ENCODE measurements around the gene FAM118B. TPM values are rescaled to one million over a fixed set of nuclear protein-coding genes. Genes with fewer than 3 reads are reported as not detected.

The FAM118B gene
- total RNA-seq (2022; extraction: Qiagen RNA extraction; ENCODE audit: low read depth), result 14.9 to 16.5 TPM (median 15.5 TPM) in 5 replicates

GRCh38 chr11:126211236-126212088, at the start of gene FAM118B, which contains the start of gene RPUSD4:
TSS of gene FAM118B (plus strand) at chr11:126211782. CDS start at chr11:126235002, 23,220 bp downstream.
TSS of gene RPUSD4 (minus strand) at chr11:126211650. CDS start at chr11:126211638, 12 bp downstream.

GRCh38 chr11:126268708-126269579, 57.4 kb downstream of the FAM118B start, which contains the start of the genes FOXRED1 and SRPRA:
TSS of gene FOXRED1 (plus strand) at chr11:126269154. CDS start at chr11:126269207, 53 bp downstream.
TSS of gene SRPRA (minus strand) at chr11:126268895. CDS start at chr11:126268804, 91 bp downstream.

GRCh38 chr11:126282736-126283591, 71.4 kb downstream of the FAM118B start, which contains the start of gene TIRAP:
TSS of gene TIRAP (plus strand) at chr11:126283093. CDS start at chr11:126290895, 7,802 bp downstream.

GRCh38 chr11:126303623-126304456, 92.3 kb downstream of the FAM118B start, which contains the start of gene DCPS:
TSS of gene DCPS (plus strand) at chr11:126304060. CDS start at chr11:126304081, 21 bp downstream.

Other genes with a start within 250 kb of the FAM118B start
- 2.0 to 3.7 TPM (median 2.8 TPM) in 5 replicates for gene CDON, start 148.9 kb upstream of the FAM118B start, total RNA-seq (2022; extraction: Qiagen RNA extraction; ENCODE audit: low read depth)
- gene RPUSD4, start 132 bp upstream of the FAM118B start, total RNA-seq (2022; extraction: Qiagen RNA extraction; ENCODE audit: low read depth), result 18.0 to 19.3 TPM (median 18.9 TPM) in 5 replicates
- 60.5 to 65.4 TPM (median 64.0 TPM) in 5 replicates for gene SRPRA, start 57.1 kb downstream of the FAM118B start, total RNA-seq (2022; extraction: Qiagen RNA extraction; ENCODE audit: low read depth)
- 21.9 to 25.0 TPM (median 23.2 TPM) in 5 replicates for gene FOXRED1, start 57.4 kb downstream of the FAM118B start, total RNA-seq (2022; extraction: Qiagen RNA extraction; ENCODE audit: low read depth)
- gene TIRAP, start 71.3 kb downstream of the FAM118B start, total RNA-seq (2022; extraction: Qiagen RNA extraction; ENCODE audit: low read depth), result 5.7 to 7.3 TPM (median 6.7 TPM) in 5 replicates
- 18.4 to 20.6 TPM (median 19.3 TPM) in 5 replicates for gene DCPS, start 92.3 kb downstream of the FAM118B start, total RNA-seq (2022; extraction: Qiagen RNA extraction; ENCODE audit: low read depth)
- 24.2 to 27.4 TPM (median 25.2 TPM) in 5 replicates for gene ST3GAL4, start 143.9 kb downstream of the FAM118B start, total RNA-seq (2022; extraction: Qiagen RNA extraction; ENCODE audit: low read depth)

Data from A549 treated with CpdA at 1 μM for 4 hours (cell line).